HG02840 (cell line): ENCODE measurements around the gene PNPLA5.

Experiments used
- ATAC-seq: cut with Tn5 transposase; IDR thresholded peaks from one replicate; pipeline ENCODE4 v1.9.1; 2021; ENCODE audit warnings: mild to moderate bottlenecking, moderate library complexity, moderate number of reproducible peaks; ENCODE audit not compliant: unreplicated experiment, low FRiP score

The PNPLA5 gene

DNA sequence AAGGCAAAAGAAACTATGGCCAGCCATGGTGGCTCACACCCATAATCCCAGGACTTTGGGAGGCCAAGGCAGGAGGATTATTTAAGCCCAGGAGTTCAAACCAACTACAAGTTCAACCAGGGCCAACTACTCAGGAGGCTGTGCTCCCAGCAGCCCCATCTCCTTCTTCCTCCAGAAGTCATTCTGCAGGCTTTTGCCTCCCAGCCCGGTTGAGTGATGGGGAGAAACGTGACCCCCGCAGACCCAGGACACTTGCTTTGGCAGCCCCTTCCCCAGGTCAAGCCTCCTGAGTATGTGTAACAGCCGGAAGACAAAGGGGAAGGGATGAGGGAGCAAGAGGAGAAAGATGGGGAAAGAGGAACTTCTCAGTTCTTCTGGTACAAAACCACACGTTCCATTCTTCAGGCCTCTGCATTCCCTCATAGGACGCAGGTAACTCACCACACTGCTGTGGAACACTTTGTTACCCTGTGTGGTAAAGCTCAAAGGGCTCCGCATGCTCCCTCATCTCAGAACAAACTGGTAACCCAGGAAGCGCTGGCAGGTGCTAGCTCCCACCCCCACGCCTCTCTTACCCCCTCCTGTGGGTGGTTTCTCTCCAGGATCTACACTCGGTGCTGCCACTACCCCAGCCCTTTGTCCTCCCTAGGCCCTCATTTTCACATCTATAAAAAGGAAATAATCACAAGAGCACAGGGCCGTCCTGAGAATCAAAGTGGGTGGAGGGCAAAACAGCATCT, 33.5 kb downstream of the PNPLA5 start:
- no peak for ATAC-seq

DNA sequence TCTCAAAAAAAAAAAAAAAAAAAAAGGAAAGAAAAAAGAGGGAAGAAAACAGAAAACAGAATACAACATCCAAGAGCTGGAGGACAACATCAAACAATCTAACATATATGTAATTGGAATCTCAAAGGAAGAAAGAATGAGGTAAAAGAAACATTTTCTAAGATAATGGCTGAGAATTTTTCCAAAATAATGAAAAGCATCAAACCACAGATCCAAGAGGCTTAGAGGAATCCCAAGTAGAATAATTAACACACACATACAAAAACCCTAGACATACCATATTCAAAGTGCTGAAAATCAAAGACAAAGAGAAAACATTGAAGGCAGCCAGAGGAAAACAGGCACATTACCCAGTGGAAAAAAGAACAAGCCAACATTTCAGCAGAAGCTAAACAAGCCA, 34.4 kb downstream of the PNPLA5 start:
- no peak for ATAC-seq

DNA sequence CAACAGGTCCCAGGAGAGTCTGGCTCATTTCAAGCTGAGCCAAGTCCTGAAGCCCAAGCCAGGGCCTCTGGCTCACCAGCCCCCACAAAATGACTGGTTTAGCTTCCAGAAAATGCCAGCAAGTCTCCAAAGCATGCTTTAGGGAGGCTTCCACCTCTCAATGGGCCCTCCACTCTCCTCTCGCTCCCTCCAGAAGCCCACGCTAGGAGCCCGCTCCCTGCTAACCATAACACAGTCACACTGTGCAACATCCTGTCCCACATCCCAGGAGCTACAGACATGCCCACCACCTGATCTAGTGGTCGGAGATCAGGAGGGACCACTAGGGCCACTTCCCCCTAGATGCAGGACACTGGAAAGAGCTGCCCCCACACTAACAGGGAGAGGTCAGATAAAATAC, 36.4 kb downstream of the PNPLA5 start:
- ATAC-seq, result no peak

DNA sequence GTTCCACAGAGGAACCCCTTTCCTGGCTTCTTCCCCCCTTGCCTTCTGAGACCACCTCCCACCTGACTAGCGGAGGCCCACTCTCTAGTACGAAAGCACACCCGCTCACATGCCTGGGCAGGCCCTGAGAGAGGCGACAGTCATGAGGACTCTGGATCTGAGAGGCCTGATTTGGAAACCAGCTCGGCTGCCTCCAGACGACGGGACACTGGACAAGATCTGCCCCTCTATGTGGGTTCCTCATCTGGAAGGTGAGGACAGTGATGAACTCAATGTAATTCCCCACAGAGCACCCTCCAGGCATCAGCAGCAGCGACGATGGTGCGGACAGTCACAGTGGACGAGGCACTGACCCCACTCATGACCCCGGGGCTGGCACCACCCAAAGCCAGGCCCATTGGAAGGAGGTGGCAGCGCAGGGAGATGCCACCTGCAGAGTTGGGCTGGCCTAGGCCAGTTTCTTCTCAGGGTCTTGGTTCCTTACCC, 37.0 kb downstream of the PNPLA5 start:
- no peak for ATAC-seq

DNA sequence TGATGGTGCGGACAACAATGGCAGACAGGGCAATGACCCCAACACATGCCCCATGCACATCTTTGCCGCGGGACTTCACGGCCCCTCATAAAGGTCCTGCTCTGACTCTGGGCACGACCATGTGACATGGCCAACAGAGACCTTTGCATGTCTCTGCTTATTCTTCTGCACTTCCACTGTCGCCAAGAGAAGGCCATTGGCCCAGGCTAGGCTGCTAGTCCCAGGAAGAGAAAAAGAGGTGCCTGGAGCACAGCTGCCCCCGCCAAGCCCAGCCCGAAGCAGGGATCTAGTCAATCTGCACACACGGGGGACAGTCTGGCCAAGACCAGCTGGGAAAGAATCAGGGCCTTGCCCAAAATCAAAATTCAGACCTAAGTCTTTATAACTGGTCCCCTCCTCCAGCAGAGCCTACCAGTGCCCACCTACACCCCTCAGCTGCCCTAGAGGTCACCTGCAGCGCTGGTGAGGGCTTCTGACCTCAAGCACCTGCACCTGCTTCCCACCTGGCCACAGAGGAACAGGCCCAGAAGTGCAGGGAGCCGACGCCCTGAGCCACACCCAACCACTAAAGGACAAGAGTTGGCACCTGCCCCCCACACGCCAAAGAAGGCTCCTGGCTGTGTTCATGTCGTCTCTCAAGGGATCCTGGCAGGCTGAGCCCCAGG, 37.6 kb downstream of the PNPLA5 start:
- no peak for ATAC-seq

DNA sequence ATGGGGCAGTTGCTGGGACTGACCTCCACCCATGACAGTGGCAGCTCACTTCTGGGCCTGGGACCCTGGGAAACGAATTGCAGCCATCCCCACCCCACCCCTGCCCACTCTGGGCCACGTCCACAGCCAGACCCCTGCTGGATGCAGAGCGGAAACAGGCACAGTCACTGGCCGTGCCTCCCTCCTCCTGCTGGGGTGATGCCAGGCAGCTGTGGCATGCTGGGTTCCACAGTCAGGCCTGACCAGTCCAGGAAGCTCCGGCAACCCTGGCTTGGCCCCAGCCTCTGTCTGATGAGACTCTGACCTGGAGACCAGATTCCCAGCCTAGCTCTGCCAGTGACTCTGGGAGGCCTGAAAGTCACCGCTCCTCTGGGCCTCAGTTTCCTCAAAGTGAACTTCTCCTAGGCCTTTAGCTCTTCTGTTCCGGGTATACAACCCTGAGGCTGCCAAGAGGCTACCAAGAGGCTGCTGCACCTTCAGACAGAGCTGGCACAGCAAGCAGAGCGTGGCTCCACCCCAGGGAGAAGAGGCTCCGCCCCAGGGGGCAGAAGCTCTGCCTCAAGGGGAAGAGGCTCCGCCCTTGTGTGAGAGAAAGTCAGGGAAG, 38.4 kb downstream of the PNPLA5 start:
- no peak for ATAC-seq

DNA sequence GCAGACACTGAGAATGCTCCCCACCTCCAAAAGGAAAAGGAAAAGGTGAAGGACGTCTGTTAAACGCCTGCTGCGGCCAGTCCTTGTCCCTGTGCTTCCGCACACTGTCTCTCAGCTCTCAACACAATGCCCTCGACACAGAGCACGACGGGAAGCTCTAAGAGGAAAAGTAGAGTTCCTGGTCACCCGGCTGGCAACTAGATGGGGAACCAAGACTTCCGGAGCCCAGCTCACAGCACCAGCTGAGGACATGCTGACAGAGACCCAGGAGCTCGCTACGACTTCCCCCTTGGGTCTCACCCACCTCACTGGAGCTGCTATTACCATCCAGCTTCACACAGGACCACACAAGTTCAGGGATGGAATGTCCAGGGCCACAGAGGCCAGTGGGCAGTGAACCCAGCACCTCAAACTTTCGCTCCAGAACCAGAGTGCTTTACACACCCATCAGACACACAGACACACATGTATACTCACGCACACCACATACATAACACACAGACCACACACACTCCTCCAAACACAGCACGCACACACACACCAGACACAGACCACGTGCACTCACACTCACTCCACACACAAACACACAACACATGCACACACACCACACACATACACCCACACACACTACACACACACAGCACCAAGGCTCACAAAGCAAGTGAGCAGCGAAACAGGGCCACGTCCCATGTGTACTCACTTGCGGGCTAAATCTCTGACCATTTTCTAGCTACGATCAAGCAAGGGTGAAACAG, 39.1 kb downstream of the PNPLA5 start:
- ATAC-seq, result no peak

DNA sequence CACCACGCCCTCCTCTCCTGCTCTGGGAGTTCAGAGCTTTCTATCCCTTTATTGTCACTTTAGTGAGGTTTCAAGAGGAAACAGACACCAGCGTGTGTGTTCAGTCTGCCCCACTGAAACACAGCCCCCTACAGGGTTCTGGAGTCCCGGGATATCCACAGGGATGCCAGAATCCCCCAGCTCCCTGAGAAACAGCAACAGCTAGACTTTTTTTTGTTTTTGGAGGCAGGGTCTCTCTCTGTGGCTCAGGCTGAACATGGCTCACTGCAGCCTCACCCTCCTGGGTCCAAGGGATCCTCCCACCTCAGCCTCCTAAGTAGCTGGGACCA, 39.9 kb downstream of the PNPLA5 start:
- no peak for ATAC-seq

DNA sequence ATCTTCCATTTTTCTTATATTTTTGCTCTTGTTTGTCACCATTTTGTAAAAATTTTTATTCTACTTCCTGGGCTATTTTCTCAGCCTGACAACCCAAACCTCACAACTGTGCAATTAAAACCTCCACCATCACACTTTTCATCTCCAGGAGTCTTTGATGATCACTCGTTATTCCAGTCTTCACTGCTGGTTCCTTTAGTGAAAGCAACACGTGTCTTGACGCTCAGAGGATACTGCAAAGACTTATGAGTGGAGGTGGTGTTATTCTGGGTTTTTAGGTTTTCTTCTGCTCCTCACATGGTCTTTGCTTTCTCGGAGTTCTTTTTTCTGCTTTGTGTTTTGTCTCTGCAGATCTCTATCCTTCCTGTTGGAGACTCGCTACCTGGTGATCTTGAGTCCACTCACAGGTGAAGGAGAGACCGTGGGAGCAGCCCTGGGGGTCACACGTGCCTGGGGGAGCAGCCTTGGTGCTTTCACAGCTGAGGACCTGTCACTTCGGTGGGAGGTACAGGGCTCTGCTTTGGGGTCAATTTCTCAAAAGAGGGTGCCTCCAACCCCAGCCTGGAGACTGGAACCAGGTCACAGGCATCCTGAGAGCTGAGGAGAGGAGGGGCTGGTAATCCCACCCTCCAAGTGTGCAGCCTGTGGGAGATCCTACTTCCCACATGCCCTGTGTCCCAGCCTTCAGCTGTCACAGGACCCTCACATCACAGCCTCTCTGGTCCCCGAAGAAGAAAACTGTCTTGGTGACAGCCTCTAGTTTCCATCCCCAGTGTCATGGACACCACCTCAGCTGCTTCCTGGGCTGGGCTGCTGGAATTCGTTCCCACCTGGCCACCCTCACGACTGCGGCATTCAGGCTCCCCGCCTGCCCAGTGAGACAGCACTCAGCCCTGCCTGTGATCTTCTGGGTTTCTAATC, 40.5 kb downstream of the PNPLA5 start:
- no peak for ATAC-seq

DNA sequence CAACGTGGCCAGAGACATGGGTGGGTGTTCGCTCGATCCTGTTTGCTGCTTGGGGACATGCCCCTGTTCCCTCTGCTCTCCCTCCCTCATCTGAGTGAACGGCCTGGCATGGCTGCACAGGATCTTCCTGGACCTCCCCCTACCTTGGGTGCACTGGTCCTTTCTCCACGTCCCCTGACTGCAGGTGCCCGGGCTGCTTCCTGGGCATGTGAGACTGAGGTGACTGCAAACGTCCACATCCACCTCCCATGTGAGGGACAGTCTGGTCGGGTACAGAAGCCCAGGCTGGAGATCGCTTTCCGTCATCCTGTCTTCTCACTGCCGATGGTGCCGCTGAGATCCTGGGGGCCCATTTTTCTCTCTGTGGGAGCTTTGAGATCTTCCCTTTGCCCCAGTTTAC, 41.3 kb downstream of the PNPLA5 start:
- no peak for ATAC-seq

DNA sequence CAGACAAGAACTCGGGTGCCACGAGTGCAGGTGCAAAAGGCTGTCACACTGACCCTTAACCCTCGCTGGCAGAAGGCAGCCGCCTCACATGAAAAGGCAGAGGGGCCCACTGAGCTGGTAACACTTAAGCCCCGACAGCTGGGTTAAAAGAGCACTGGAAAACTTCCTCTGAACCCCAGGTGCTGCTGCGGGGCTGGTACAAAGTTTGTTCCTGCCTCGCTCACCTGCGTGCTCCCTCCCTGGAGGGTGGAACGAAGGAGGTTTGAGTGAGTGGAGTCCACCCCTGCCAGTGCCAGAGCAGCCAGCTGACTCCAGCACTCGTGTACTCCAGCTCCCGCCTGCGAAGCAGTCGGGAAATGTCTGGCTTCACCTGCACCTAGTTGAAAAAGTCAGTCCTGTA, 42.1 kb downstream of the PNPLA5 start:
- no peak for ATAC-seq

DNA sequence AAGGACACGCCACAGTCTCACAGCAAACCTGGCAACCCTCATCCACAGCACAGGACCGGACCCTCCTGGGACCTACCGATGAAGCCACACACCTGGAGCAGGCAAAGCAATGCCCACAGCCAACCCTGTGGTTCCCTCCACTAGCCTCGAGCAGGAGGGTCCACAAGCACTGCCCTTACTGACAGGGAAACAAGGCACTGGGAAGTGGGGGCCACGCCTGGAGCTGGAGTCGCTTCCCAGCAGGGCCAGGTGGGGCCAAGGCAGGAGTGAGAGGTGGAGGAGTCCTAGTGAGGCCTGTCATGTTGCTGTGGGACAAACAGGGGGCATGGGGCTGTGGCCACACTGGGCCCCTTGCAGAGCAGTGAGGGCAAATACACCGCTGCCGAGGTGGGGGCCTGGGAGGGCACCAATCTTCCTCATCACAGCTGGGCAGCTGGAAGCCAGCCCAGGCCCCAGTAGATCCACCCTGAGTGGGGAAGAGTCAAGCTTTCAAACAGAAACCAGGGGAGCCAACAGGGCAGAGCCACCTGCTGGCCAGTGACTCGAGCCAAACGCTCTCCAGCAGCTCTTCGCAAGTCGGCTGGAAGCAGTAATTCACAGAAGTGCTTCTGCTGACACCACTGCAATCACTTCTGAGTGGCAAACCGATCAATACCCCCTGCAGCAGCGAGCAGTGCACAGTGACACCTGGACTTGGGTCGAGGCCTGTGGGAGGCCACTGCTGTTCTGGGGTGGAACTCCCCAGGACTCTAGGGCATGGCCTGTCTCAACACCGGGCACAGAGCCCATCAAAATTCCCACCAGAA, 43.2 kb downstream of the PNPLA5 start:
- no peak for ATAC-seq

DNA sequence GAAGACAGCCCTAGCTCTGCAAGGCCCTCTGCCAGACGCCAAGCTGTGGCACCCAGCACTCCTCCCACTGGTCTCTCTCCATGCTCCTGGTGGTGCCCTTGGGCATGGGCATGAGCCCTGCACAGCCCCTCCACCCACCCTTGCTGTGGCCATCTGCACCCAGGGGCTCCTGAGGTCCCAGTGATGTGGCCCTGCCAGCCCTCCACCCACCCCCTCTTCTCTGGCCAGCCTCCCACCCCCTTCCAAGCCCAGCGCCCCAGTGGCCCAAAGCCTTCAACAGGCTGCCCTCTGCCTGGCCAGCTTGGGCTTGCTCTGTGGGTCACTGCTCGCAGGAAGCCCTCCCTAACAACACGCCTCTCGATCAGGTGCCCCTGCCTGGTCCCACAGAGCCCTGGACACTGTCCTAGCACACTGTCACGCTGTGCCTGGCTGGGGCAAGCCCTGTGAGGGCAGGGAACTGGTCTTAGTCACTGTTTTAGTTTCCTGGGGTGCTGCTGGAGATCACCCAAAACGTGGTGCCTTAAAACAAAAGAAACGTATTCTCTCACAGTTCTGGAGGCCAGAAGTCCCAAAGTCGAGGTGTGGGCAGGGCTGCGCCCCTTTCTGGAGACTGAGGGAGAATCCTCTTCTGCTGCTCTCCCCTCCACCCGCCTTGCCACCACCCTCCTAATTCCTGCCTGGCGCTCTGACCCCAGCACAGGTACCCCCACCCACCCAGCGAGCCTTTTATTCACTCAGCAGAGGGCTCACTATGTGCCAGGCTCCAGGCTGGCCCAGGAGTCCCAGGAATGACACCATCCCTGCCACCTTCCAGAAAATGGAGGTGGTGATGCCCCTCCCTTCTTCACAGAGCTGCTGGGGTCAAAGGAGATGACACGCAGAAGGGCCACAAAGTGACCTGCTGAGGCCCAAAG, 44.2 kb downstream of the PNPLA5 start:
- ATAC-seq, result no peak

DNA sequence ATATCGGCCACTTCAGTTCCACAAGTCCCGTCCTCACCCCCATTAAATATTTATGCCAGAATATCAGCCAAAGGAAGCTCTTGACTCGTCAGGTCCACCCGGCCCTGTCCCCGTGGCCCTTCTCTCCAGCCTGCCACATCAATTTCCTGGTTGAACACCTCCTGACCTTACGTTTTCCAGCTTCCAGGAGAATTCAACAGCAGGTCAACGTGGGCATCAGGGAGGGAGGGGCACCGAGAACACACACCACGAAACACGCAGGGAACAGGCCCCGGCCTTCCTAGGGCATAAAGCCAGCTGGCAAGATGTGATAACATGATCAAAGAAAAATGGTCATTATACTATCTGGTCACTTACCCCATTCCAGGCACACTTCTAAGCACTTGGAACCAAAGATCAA, 44.8 kb downstream of the PNPLA5 start:
- ATAC-seq, result no peak

DNA sequence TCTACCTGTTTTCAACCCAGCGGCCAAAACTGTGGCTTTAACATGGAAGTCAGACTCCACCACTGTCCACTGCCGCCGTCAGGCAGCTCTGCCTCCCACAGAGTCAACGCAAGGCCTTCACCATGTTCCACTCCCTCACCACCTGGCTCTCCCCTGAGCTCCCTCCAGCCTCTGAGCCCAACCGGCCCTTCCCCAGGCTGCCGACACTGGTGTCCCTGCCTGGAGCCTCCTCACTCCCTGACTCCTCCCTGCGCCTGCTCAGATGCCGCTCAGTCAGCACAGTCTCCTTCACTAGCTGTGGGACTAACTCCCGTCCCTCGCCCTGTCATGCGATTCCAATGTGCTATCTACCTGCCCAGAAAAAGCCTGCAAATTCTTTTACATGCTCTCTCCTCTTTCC, 45.8 kb downstream of the PNPLA5 start:
- no peak for ATAC-seq

DNA sequence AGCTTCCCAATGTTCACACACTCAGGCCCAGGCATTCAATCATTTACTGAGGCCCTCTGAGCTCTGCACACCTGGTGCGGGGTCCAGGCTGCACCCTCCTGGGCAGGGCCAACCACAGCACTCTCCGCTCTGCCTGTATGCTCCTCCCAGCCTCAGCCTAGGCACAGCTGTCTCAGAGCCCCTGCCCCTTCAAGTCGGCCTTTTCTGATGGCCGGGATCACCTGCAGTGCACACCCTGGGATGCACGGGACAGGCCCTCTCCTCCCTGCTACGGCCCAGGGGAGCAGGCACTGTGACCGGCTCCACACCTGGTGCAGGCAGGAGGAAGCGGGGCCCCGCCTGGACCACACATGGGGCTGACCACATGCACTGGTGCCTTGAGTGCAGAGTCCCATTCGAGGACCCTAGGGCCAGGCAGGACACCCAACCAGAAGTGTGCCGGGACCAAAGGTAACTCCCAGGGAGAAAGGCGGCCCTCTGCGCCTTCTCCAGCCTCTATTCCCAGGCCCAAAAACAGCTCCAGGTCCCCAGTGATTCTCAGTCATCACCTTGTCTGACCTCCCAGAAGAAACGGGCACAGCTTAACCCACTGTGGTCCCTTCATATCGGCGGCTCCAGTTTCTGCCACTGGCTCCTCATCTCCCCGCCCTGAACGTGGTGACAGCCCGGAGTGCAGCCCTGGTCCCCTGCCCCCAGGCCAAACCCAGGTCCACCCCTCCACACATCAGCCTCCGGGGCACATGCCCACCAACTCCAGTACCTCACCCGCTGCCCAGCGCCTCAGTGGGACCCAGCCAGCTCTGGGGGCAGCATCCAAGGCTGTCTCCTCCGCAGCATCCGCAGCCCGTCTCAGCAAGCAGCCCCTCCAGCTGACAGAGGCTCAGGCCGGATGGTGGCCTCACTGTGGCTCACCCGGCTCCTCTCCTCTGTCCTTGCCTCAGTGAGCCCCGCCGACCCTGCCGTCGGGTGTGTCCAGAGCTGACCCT, 47.0 kb downstream of the PNPLA5 start:
- no peak for ATAC-seq
